Suprapubic skin (tissue), 4 donors: ENCODE data around the gene RAB13.

Experiments
- CTCF ChIP-seq, 2 donors: fragments of 200-600 bp in 1 of 2; fragments of 450-650 bp in 1 of 2; sonication (generic) in 1 of 2; IDR thresholded peaks; one replicate each; pipeline ENCODE4 v1.5.1; 2016 to 2019; ENCODE audit warnings: antibody characterized with exemption in 2 of 2, mild to moderate bottlenecking in 1 of 2, moderate library complexity in 1 of 2
- EP300 ChIP-seq: sonication (generic); formaldehyde crosslinking; IDR thresholded peaks from one replicate; pipeline ENCODE4 v1.6.1; 2017; ENCODE audit warnings: antibody characterized with exemption
- POLR2A ChIP-seq, 2 donors: fragments of 450-650 bp; IDR thresholded peaks; one replicate each; pipeline ENCODE4 v1.6.1; 2017; ENCODE audit warnings: antibody characterized with exemption in 2 of 2, mild to moderate bottlenecking in 2 of 2, moderate library complexity in 2 of 2
- POLR2AphosphoS5 ChIP-seq, 3 donors: sonication (generic); formaldehyde crosslinking; IDR thresholded peaks; one replicate each; pipeline ENCODE4 v1.6.1; 2017; ENCODE audit warnings: antibody characterized with exemption in 3 of 3

DNA sequence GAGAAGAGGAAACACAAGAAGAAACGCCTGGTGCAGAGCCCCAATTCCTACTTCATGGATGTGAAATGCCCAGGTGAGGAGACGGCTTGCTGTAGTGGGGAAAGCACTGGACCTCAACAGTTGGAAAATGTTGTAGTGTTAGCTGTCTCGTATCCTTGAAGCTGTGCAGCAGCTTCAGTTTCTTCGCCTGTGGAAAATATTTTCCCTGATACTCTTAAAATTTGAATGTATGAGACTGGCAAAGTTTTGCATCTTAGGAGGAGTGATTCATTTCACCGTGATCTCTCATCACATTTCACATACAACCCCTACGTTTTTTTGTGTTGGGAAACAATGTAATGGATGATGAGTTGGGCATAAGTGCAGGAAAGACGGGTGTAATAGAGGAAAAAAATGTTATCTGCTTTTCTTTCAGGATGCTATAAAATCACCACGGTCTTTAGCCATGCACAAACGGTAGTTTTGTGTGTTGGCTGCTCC, 5.1 kb upstream of the RAB13 start:
- TF ChIP-seq CTCF (IDR thresholded peaks at IDR 0.05) (no peak), EP300 (no peak), POLR2AphosphoS5 (IDR thresholded peaks at IDR 0.05) (no peak), POLR2A (IDR thresholded peaks at IDR 0.05) (no peak)
